ENCODE results near the gene PIP5K1B.

The PIP5K1B gene

GRCh38 chr9:68927165-68927564 lies 222.1 kb downstream of the PIP5K1B start:
- no peak for DNase-seq

GRCh38 chr9:68931821-68932220 lies 226.8 kb downstream of the PIP5K1B start:
- no peak for DNase-seq

- no peak for DNase-seq
These were observed 227.4 kb downstream of the PIP5K1B start for GRCh38 chr9:68932458-68932857.

DNA sequence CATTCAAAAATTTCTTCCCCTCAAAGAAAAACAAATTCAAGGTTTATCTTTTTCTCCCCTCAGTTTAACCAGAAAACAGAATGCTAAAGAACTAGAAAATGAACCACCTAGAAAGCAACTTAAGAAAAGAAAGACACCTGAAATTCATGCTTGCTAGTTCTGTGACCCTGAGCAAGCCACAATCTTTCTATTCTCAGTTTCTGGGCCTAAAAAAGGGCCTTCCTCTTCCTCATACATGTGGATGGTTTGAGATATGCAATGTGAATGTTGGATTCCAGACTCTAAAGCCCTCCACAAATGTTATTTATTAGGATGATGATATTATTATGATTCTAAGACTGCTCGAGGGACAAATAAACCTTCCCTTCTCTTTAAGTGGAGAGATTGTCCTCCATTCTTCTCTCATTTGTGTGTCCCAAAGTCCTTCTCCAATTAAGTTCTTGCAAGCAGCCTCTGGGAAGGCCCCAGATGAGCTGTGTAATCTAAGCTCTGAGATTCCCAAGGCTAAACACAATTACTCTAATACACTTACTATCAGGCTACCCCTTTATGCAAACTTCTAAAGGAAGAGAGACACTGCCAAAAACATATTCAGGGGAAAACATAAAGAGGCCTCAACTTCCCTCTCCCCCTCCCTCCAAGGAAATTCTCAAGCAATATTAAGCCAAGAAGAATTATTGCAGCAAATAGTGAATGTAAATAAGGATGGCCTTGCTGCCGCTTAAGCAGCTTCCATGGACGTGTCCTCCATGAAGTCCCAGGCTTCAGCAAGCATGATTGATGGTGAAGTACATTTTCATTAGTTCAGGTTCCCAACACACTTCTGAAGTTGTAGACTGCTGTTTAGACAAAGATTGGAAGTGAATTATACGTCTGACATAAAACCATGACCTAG lies 228.6 kb downstream of the PIP5K1B start:
- DNase-seq: no peak

DNA sequence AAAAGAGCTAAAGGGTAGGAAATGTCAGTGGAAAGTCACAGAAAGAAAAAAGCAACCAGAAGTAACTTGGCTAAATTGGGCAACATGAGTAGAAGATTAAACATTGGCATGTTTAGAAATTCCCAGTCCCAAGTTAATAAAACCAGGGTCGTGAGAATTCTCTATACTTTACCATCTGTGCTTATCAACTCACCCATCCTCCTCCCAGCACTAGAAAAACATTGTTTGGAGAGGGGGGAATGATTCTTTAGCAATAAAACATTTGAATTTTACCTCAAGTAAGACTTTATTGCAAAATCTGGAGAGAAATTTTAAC lies 229.2 kb downstream of the PIP5K1B start:
- no peak for DNase-seq

DNA sequence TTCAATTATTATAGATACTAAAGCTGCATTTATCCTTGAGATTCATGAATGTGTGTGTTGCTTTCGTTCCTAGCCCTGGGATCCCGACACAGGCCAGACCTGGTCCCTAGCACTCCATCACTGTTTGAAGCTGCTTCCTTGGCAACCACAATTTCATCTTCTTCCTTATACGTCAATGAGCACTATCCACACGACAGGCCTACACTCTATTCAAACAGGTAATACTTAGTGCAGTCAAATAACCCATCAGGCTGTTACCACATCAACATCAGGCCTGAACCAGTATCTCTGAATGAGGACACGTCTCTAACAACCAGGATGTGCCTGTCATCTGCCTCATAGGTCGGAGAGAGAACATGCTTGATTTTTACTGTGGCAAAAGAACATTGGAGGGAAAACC lies 235.5 kb downstream of the PIP5K1B start:
- no peak for DNase-seq

DNA sequence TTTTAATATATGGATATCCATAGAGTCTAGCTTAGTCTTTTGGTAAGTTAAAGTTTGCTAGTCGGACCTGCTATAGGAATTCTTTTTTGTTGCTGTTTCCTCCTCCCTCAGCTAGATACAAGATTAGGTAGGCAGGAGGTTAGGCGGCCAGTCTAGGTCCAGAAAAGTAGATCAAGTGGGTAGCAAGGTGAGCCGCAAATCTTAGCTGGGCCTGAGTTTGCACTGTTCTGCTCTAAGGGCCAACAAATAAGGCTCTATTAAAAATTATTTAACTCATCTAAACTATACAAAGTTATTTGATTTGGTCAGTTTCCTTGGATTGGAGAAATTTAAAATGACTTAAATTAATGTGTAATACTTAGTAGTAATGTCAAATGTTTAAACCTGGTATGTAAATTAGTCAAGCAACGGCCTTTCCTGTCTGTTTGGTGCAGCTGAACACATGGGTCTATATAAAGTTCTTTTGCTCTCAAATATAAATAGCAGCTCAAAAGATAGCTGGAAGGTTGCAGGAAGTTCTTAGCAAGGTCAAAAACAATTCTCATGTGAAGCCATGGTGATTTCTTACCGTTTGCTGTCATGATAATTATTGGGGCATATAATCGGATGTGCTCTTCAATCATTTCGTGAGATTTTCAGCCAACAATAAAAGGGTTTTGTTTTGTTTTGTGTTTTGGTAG lies 236.9 kb downstream of the PIP5K1B start:
- no peak for DNase-seq

- DNase-seq: no peak
These were observed 237.8 kb downstream of the PIP5K1B start for GRCh38 chr9:68942790-68943189.

- no peak for DNase-seq
These were observed 242.0 kb downstream of the PIP5K1B start for GRCh38 chr9:68947015-68947414.

- no peak for DNase-seq
These were observed 243.0 kb downstream of the PIP5K1B start for GRCh38 chr9:68947842-68948569.

DNA sequence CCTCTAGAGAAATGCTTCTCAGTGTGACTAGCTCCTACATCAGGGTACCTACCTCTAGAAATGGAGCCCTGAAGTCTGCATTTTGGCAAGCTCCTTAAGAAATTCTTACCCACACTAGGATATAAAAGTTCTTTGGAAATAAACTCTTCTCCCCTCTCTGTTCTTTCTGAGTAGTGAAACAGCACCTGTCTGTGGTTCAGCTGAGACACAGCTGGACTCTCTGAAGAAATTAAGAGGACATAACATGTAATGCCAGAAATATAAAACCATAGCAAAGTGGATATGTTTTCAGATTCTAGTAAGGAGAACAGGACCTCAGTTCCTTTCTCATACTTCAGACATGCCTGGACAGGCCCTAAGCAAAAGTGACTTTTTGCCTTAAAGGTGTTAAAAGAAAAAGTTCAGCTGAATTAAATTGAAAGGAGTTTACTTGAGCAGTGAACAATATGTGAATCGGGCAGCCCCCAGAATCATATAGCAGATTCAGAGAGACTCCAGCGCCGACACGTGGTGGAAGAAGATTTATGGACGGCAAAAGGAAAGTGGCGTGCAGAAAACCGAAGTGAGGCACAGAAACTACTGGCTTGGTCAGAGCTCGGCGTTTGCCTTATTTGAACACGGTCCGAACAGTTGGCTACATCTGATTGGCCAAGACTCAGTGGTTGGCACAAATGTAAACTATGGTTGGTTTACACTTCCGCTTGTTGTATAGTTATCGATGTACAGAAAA lies 244.4 kb downstream of the PIP5K1B start:
- no peak for DNase-seq

DNA sequence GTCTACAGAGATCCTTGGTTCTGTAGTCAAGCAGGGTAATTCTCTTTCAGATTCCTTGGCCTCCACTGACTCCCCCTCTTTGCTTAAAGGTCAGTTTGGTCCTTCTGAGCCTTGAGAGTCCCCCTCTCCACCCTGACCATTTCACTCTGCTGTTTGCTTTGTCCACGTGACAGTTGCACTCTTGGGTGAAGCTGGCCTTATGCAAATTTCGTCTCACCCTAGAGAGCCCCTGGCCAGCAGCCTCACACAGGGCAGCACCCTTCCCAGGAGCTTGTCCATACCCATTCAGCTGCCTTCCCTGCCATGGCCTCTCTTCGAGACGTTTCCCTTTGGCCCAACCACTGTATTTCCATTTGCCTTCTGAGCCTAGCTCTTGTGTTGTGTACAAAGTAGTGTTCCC lies 245.1 kb downstream of the PIP5K1B start:
- no peak for DNase-seq

- DNase-seq: no peak
These were observed 245.6 kb downstream of the PIP5K1B start for GRCh38 chr9:68950689-68951088.

DNA sequence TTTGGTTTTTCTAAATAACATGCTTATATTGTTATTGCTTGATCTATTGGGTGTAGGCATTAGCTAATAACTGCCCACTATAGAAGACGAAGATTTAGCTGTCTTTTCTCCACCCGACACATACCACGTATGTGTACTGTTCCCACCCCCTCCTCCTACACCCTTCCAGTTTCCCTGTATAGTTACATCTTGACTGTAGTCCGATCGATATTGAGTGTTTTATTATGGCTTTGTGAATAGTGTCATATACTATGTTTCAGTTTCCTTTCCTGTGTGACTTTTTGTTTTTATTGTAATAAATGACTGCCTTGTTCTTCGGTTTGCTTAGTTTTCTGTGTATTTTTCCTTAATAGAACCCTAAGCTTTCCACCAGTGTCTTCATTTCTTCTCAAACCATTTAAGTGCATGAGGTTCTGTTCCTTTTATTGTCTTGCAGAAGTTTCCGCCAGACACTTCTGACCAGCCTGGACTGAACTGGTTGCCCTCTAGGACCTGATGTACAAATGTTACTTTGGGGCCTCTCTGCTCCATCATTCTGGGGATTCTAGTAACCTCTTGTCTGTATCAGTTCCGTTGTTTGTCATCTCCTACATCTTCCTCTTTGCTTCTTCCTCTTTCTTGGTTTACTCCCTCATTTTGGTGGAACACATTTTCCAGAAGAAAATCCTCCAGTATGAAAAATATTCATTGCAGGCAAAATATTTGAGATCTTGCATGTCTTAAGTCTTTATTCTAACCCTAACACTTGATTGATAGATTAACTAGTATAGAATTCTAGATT lies 247.0 kb downstream of the PIP5K1B start:
- DNase-seq: no peak

- no peak for DNase-seq
These were observed 248.7 kb downstream of the PIP5K1B start for GRCh38 chr9:68953771-68954170.

- DNase-seq: no peak
These were observed 250.3 kb downstream of the PIP5K1B start for GRCh38 chr9:68955330-68955729.

GRCh38 chr9:68957479-68957878 lies 252.4 kb downstream of the PIP5K1B start:
- no peak for DNase-seq

- DNase-seq: no peak
These were observed 256.5 kb downstream of the PIP5K1B start for GRCh38 chr9:68961587-68961986.

DNA sequence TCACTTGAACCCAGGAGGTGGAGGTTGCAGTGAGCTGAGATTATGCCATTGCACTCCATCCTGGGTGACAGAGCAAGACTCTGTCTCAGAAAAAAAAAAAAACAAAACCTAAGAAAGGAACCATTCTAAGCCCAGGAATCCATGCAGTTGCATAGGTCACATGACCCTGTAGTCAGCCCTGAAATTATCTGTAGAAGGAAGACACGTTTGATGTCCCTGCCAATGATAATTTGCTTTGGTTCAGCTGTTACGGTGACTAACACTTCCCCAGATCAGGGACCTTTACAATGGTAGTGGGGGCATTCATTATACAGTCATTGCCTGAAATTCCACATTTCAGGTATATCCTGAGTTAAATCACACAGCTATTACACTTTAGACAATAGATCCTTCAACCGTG lies 258.4 kb downstream of the PIP5K1B start:
- DNase-seq: no peak

- DNase-seq: no peak
These were observed 259.1 kb downstream of the PIP5K1B start for GRCh38 chr9:68964102-68964541.

GRCh38 chr9:68964765-68965164 lies 259.7 kb downstream of the PIP5K1B start:
- DNase-seq: no peak

- no peak for DNase-seq
These were observed 261.5 kb downstream of the PIP5K1B start for GRCh38 chr9:68966496-68966944.

All from NCI-H1436 (cell line).